22Rv1 (cell line): ENCODE measurements around the gene SLC35F3.

Experiments
- CTCF ChIP-seq: fragments of 450-650 bp; IDR thresholded peaks from 2 replicates; pipeline ENCODE4 v1.5.1; 2017; ENCODE audit warnings: mild to moderate bottlenecking
- ZFX ChIP-seq: fragments of 450-650 bp; IDR thresholded peaks from 2 replicates; pipeline ENCODE4 v1.6.1; 2017; ENCODE audit warnings: antibody characterized with exemption, borderline replicate concordance

- TF ChIP-seq CTCF (no peak), ZFX (no peak)
Measured at GRCh38 chr1:234265321-234265720, 360.8 kb downstream of the SLC35F3 start.
